HG02970 (cell line): ENCODE results near the gene CARD11.

Source experiments
- ATAC-seq: cut with Tn5 transposase; IDR thresholded peaks from one replicate; pipeline ENCODE4 v1.9.1; 2021; ENCODE audit warnings: mild to moderate bottlenecking, moderate library complexity, moderate number of reproducible peaks; ENCODE audit not compliant: unreplicated experiment, low FRiP score

Gene CARD11

GRCh38 chr7:2861509-2861908 lies 182.2 kb downstream of the CARD11 start:
- no peak for ATAC-seq

DNA sequence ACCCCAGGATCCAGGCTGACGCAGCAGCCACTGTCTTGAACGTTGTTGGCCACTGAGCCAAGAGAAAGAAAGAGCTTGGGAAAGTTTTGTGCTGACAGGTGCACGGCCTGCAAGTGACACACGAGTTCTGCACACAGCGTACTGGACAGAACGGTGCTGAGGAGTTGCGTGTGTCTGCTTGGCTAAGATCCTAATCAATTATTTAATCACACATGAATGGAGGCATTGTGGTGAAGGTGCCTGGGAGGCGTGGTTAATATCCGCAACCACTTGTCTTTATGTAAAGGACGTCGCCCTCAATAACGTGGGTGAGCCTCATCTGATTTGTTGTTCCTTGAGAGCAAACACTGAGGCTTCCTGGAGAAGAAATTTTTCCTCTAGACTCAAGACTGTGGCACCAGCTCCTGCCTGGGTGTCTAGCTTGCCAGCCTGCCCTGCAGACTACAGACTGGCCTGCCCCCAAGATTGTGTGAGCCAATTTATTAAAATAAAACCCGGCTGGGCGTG lies 183.0 kb downstream of the CARD11 start:
- no peak for ATAC-seq

DNA sequence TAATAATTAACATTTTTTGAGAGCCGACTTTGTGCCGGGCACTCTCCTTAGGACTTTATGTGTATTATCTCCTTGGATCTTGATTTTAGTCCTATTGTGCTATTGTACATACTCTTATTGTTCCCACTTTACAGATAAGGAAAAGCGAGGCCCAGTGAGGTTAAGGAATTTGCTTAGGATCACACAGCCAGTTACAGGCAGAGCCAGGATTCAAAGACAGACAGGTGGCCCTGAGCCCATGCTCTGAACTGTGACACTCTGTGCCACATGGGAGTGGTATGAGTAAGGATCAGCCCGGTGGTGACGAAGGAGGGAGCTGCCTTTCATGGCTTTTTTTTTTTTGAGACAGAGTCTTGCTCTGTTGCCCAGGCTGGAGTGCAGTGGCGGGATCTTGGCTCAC lies 183.7 kb downstream of the CARD11 start:
- no peak for ATAC-seq

GRCh38 chr7:2858621-2859020 lies 185.0 kb downstream of the CARD11 start:
- ATAC-seq: no peak

GRCh38 chr7:2856388-2857169 lies 187.1 kb downstream of the CARD11 start:
- no peak for ATAC-seq
